ENCODE data around the gene PGM1. TPM values are rescaled to one million over a fixed set of nuclear protein-coding genes. Genes with fewer than 3 reads are reported as not detected.

PGM1 gene
- polyA plus RNA-seq, 1 of the 3 experiments (the other 2 are of a cell fraction): 20.7 TPM

DNA sequence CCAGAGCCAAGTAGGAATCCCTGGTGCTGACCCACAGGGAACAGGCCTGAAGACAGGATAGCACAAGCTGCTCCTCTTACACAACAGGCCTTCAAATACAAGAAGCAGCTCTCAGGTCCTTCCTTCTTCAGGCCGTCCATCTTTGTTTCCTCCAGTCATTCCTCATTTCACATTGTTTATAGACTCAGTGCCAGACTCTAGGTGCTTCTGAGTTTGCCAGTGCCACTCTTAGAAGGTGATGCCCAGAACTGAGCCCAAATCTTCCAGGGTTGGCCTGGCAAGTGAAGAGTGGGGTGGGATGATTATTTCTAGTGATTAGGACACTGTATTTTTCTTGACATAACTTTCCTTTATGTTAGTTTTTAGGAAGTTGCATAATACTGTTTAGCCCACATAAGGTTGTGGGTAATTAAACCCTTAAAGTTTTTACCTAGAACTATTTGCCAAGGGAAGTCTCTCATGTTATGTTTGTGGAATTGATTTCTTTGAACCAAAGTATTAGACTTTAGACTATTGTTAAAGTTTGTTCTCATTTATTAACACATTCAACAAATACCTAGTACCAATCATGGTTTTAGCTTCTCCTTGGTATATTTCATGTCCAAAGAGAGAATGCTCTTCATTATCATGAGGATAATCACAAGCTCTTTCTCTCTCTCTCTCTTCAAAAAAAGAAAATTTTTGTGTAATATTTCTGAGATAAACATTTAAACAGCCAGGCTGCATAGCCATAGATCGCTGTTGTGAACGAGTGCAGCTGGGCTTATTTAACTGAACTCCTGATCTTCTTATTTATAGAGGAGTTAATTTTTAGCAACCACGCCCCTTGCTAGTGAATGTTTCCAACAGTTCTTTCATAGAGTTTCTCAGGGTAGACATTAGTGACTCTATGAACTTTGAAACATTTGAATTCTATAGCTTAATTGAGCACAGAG lies 47.7 kb downstream of the PGM1 start:
- no peak overlapping the region for H2AFZ ChIP-seq (ENCODE audit: low read depth)
- H3K27me3 ChIP-seq (ENCODE audit: insufficient read depth): no peaks in the 10 kb centered on the region
- no peak overlapping the region for H3K9ac ChIP-seq
- H4K20me1 ChIP-seq (ENCODE audit: insufficient read depth): no peaks in the 10 kb centered on the region
- no peak overlapping the region for H3K27ac ChIP-seq (ENCODE audit: low read depth in 2 of 2, low read length in 1 of 2)
- H3K79me2 ChIP-seq (ENCODE audit: insufficient read depth): no peaks in the 10 kb centered on the region
- H3K4me3 ChIP-seq (ENCODE audit: low read depth in 2 of 2, low read length in 1 of 2): no peak overlapping the region
- H3F3A ChIP-seq (replicated peaks; ENCODE audit: insufficient read depth): no peaks in the 10 kb centered on the region
- DNase-seq: no peak
- WGBS (ENCODE audit: low lambda C conversion rate): 90% methylated on average over 4 of the region's 4 CpGs
- no peak overlapping the region for H3K4me2 ChIP-seq
- H3K4me1 ChIP-seq (ENCODE audit: control insufficient read depth in 1 of 2, insufficient read depth in 2 of 2, low read depth in 1 of 2, low read length in 1 of 2): peaks cover 0 to 10% of the 10 kb centered on the region in 2 experiments; a peak in 1 of 4 replicates
- ChIA-PET POLR2A (no interaction called here), CTCF (interaction anchor here (0.7 to 0.9 kb wide), 2 partner anchors 50 to 544 kb away, joined by 3 read pairs; no protein-coding TSS in a partner anchor)
- H3K9me3 ChIP-seq: no peaks in the 10 kb centered on the region
- no peaks in the 10 kb centered on the region for H3K9me2 ChIP-seq
- H3K36me3 ChIP-seq (replicated peaks in 1 of 2; ENCODE audit: control insufficient read depth in 1 of 2, insufficient read depth in 2 of 2, low read length in 1 of 2): peaks cover 0 to 55% of the 10 kb centered on the region in 2 experiments
- TF ChIP-seq MAX (IDR thresholded peaks at IDR 0.05; ENCODE audit: low read depth): no peak
- no peak for TF ChIP-seq TEAD4 (IDR thresholded peaks at IDR 0.05; ENCODE audit: borderline replicate concordance, insufficient read depth)
- TF ChIP-seq CTCF (IDR thresholded peaks at IDR 0.05): no peak
- no peak for TF ChIP-seq RFX5 (IDR thresholded peaks at IDR 0.05; ENCODE audit: low read length)
- TF ChIP-seq TCF12 (IDR thresholded peaks at IDR 0.05): no peak
- no peak for TF ChIP-seq JUND (IDR thresholded peaks at IDR 0.05)
- no peak for TF ChIP-seq MEF2A (IDR thresholded peaks at IDR 0.05; ENCODE audit: borderline replicate concordance, low read depth)
- no peak for TF ChIP-seq EZH2phosphoT487 (IDR thresholded peaks at IDR 0.05; ENCODE audit: borderline replicate concordance, low read depth)
- no peak for TF ChIP-seq EP300 (IDR thresholded peaks at IDR 0.05; ENCODE audit: borderline replicate concordance in 1 of 2, low read depth in 1 of 2, low read length in 1 of 2)
- TF ChIP-seq NFIC (IDR thresholded peaks at IDR 0.05; ENCODE audit: borderline replicate concordance): no peak
- no peak for TF ChIP-seq SMC3 (IDR thresholded peaks at IDR 0.05; ENCODE audit: low read depth, low read length)
- TF ChIP-seq REST (IDR thresholded peaks at IDR 0.05; ENCODE audit: low read depth, low read length): no peak
